ENCODE data around the gene TIMM44. TPM values are rescaled to one million over a fixed set of nuclear protein-coding genes. Genes with fewer than 3 reads are reported as not detected.

The TIMM44 gene
- total and polyA plus RNA-seq, 10 donors: 33.2 to 94.9 (median 64.7) TPM

DNA sequence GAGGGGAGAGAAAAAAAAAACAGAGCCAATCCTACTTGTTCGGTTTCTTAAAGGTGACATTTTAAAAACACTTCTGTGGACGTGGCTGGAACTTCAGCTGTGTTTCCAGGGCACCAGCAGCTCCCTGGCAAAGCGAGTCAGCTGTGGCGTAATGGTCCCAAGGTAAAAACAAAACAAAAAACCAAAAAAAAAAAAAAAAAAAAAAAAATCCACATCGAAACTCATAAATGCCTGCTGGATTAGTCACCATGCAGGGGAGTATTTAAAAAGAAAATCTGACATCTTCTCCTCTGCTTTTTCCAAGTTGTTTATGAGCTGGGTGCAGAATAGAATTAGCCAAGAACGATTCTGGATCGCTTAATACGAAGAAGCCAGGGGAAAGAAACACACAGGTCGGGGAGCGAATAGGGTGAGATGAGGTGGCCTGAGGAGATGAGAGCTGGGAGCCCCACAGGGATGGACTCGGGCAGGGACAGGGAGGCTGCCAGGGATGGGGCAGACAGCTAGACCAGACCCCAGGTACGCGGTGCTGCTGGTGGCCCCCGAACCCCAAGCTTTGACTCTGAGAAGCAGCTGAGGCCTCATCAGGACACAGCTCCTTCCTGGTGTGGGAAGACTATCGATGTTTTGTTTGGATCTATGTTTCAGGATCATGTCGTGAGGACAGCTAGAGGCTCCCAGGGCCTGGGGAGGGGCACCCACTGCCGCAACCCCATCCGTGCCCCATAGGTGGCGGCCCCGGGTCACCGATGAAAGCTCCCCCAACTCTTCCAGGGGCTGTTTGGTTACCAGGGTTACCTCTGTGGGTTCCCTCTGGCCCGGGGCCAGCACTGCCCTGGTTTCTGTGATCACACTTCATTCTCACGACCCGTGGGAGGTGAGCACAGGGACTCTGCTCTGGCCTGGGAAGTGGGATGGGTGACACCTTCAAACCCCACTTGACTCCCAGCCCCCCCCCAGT is 14.4 kb downstream of the TIMM44 start:
- Histone ChIP-seq H3K36me3 (peaks cover 4 to 58% (median 38%) of the 10 kb centered on the region in 6 donors), H3K9me3 (no peaks in the 10 kb centered on the region), H3K27ac (peak overlapping the region; percentile 32 to 84 (median 73)), H3K4me1 (peaks cover 11 to 94% (median 61%) of the 10 kb centered on the region in 6 donors), H3K27me3 (replicated peaks in 1 of 7) (peaks cover 0 to 14% (median 0%) of the 10 kb centered on the region in 7 donors), H3K4me3 (no peak overlapping the region)
- no peak for TF ChIP-seq POLR2A (IDR thresholded peaks at IDR 0.05)
- TF ChIP-seq, protein P1, sequence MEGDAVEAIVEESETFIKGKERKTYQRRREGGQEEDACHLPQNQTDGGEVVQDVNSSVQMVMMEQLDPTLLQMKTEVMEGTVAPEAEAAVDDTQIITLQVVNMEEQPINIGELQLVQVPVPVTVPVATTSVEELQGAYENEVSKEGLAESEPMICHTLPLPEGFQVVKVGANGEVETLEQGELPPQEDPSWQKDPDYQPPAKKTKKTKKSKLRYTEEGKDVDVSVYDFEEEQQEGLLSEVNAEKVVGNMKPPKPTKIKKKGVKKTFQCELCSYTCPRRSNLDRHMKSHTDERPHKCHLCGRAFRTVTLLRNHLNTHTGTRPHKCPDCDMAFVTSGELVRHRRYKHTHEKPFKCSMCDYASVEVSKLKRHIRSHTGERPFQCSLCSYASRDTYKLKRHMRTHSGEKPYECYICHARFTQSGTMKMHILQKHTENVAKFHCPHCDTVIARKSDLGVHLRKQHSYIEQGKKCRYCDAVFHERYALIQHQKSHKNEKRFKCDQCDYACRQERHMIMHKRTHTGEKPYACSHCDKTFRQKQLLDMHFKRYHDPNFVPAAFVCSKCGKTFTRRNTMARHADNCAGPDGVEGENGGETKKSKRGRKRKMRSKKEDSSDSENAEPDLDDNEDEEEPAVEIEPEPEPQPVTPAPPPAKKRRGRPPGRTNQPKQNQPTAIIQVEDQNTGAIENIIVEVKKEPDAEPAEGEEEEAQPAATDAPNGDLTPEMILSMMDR (IDR thresholded peaks at IDR 0.05 in 8 of 11, conservative IDR thresholded peaks at IDR 0.05 in 3 of 11): peak in 6 of 11 experiments; percentile 12 to 63 (median 38)
- peak in 2 of 3 donors; percentile 24 to 43 for TF ChIP-seq POLR2AphosphoS5 (IDR thresholded peaks at IDR 0.05)
- intact Hi-C loops (cut with DNase I; ENCODE audit: low total_unique reads): no loop called here
- no peak for DNase-seq
- 58 to 77% (median 66%) methylated on average over 24 of the region's 24 CpGs for WGBS, 5 donors

DNA sequence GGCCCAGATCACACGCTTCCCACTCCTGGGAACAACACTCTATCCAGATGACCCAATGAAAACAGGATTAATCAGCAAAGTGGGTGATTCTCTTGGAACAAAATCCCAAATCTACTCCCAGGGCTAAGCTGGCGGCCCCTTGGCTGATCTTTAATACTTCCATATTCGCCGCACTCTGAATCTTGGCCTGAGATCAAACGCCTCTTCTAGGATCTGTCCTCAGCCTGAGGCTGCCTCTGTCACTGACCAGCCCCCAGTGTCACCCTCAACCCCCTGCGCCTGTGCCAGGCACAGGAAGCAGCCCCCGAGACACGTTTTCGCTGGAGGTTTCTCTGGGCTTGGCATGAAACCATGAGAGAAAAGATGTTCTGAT is 15.1 kb downstream of the TIMM44 start:
- Histone ChIP-seq H3K9me3 (no peaks in the 10 kb centered on the region), H3K36me3 (peaks cover 4 to 52% (median 31%) of the 10 kb centered on the region in 6 donors), H3K27me3 (replicated peaks in 1 of 7) (peaks cover 0 to 14% (median 0%) of the 10 kb centered on the region in 7 donors), H3K27ac (peak overlapping the region in 7 of 8 donors; percentile 49 to 84 (median 73)), H3K4me3 (no peak overlapping the region), H3K4me1 (peaks cover 11 to 94% (median 58%) of the 10 kb centered on the region in 6 donors)
- TF ChIP-seq, protein P1 (IDR thresholded peaks at IDR 0.05 in 8 of 11, conservative IDR thresholded peaks at IDR 0.05 in 3 of 11): no peak
- TF ChIP-seq POLR2AphosphoS5 (IDR thresholded peaks at IDR 0.05): no peak
- TF ChIP-seq POLR2A (IDR thresholded peaks at IDR 0.05): no peak
- 75 to 92% (median 84%) methylated on average over 9 of the region's 9 CpGs for WGBS, 5 donors
- no peak for DNase-seq
- intact Hi-C loops (cut with DNase I; ENCODE audit: low total_unique reads): no loop called here

DNA sequence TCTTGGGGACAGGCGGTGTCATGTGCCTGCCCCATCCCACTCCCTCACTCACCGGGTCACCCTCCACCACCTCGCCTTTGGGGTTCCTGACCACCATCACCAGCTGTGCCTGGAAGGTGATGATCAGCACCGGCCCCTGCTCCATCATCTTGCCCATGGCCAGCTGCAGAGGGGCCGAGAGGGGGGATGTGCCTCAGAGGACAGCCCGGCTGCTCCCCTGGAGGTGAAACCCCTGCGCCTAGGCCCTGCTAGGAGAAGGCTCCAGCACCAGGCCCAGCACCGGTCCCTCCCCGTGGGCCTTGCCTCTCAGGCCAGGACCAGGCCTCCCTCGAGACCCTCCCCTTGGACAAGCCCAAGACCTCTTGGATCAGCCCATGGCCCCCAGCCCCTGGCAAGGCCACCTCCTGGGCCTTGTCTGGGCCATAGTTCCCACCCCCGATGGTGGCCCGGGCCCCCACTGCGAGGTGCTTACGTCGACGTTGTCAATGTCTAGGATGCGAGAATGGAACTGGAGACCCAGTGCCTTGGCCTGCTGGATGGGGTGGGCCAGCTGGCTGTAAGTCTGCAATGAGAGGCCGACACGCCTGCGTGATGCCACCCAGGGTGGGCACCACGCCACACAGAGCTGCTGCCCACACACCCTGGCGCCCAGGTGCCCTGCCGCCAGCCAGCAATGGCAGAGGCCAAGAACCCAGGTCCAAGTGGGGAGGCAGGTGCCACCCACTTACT is 15.7 kb downstream of the TIMM44 start:
- Histone ChIP-seq H3K36me3 (peaks cover 4 to 52% (median 27%) of the 10 kb centered on the region in 6 donors), H3K4me1 (peaks cover 11 to 93% (median 57%) of the 10 kb centered on the region in 6 donors), H3K4me3 (no peak overlapping the region), H3K9me3 (no peaks in the 10 kb centered on the region), H3K27me3 (replicated peaks in 1 of 7) (peaks cover 0 to 14% (median 0%) of the 10 kb centered on the region in 7 donors), H3K27ac (peak overlapping the region in 7 of 8 donors; percentile 49 to 84 (median 73))
- no peak for DNase-seq
- intact Hi-C loops (cut with DNase I; ENCODE audit: low total_unique reads): no loop called here
- peak in 2 of 3 donors; percentile 31 to 65 for TF ChIP-seq POLR2AphosphoS5 (IDR thresholded peaks at IDR 0.05)
- TF ChIP-seq, protein P1 (IDR thresholded peaks at IDR 0.05 in 8 of 11, conservative IDR thresholded peaks at IDR 0.05 in 3 of 11): no peak
- 89 to 95% (median 92%) methylated on average over 11 to 23 of the region's 23 CpGs for WGBS, 5 donors
